HepG2 (cell line): ENCODE data around the gene CDCA5. TPM values are rescaled to one million over a fixed set of nuclear protein-coding genes. Genes with fewer than 3 reads are reported as not detected.

Source experiments
- CBX1 ChIP-seq: IDR thresholded peaks from one replicate; pipeline ENCODE4 v1.6.1; 2016; ENCODE audit warnings: antibody characterized with exemption, low read depth
- CEBPG ChIP-seq: IDR thresholded peaks from 2 replicates; pipeline ENCODE4 v1.6.1; 2016
- HOXD1 ChIP-seq: sonication (generic); formaldehyde crosslinking; IDR thresholded peaks from 2 replicates; pipeline ENCODE4 v1.5.0; 2020; ENCODE audit warnings: missing genetic modification reagents
- JDP2 ChIP-seq: sonication (generic); formaldehyde crosslinking; IDR thresholded peaks from 2 replicates; pipeline ENCODE4 v1.8.1; 2022; ENCODE audit warnings: missing genetic modification reagents, borderline replicate concordance
- KDM5A ChIP-seq: fragments of 200-600 bp; sonication (generic); IDR thresholded peaks from 2 replicates; pipeline ENCODE4 v1.7.0; 2018; ENCODE audit warnings: antibody characterized with exemption, mild to moderate bottlenecking, low read length, borderline replicate concordance
- KMT2A ChIP-seq: sonication (generic); formaldehyde crosslinking; IDR thresholded peaks from 2 replicates; pipeline ENCODE4 v1.4.0; 2020; ENCODE audit warnings: missing genetic modification reagents
- MEIS2 ChIP-seq: sonication (generic); formaldehyde crosslinking; IDR thresholded peaks from 2 replicates; pipeline ENCODE4 v1.9.0; 2021; ENCODE audit warnings: mild to moderate bottlenecking, missing genetic modification reagents
- NFYB ChIP-seq: sonication (generic); formaldehyde crosslinking; IDR thresholded peaks from 2 replicates; pipeline ENCODE4 v1.4.0; 2020; ENCODE audit warnings: missing genetic modification reagents
- NR2C2 ChIP-seq: sonication (generic); formaldehyde crosslinking; IDR thresholded peaks from 2 replicates; pipeline ENCODE4 v1.4.0; 2020; ENCODE audit warnings: missing genetic modification reagents, mild to moderate bottlenecking, moderate library complexity, borderline replicate concordance
- RAD21 ChIP-seq: fragments of 450-650 bp; formaldehyde crosslinking; IDR thresholded peaks from 2 replicates; pipeline ENCODE4 v1.5.0; 2020; ENCODE audit warnings: mild to moderate bottlenecking
- RORA ChIP-seq: sonication (generic); formaldehyde crosslinking; IDR thresholded peaks from 2 replicates; pipeline ENCODE4 v1.5.0; 2020; ENCODE audit warnings: mild to moderate bottlenecking, missing genetic modification reagents, moderate library complexity
- SATB2 ChIP-seq: sonication (generic); formaldehyde crosslinking; IDR thresholded peaks from 2 replicates; pipeline ENCODE4 v1.5.0; 2020; ENCODE audit warnings: missing genetic modification reagents
- TARDBP ChIP-seq: sonication (generic); formaldehyde crosslinking; IDR thresholded peaks from 2 replicates; pipeline ENCODE4 v1.8.0; 2022; ENCODE audit warnings: mild to moderate bottlenecking, missing genetic modification reagents
- TCF7 ChIP-seq: sonication (generic); IDR thresholded peaks from 2 replicates; pipeline ENCODE4 v1.6.1; 2016; ENCODE audit warnings: antibody characterized with exemption, low read depth
- XBP1 ChIP-seq: sonication (generic); formaldehyde crosslinking; IDR thresholded peaks from 2 replicates; pipeline ENCODE4 v1.5.0; 2020; ENCODE audit warnings: missing genetic modification reagents
- ZNF260 ChIP-seq: sonication (generic); formaldehyde crosslinking; IDR thresholded peaks from 2 replicates; pipeline ENCODE4 v1.4.0; 2020; ENCODE audit warnings: missing genetic modification reagents, low read depth, mild to moderate bottlenecking, borderline replicate concordance
- ZNF30 ChIP-seq: sonication (generic); formaldehyde crosslinking; IDR thresholded peaks from 2 replicates; pipeline ENCODE4 v1.5.0; 2020; ENCODE audit warnings: mild to moderate bottlenecking, missing genetic modification reagents
- ZNF317 ChIP-seq: sonication (generic); formaldehyde crosslinking; IDR thresholded peaks from 2 replicates; pipeline ENCODE4 v1.5.0; 2020; ENCODE audit warnings: mild to moderate bottlenecking, missing genetic modification reagents
- ZNF383 ChIP-seq: sonication (generic); formaldehyde crosslinking; IDR thresholded peaks from 2 replicates; pipeline ENCODE4 v1.4.0; 2020; ENCODE audit warnings: missing genetic modification reagents, mild to moderate bottlenecking, borderline replicate concordance
- ZNF607 ChIP-seq: sonication (generic); formaldehyde crosslinking; IDR thresholded peaks from 2 replicates; pipeline ENCODE4 v1.5.1; 2020; ENCODE audit warnings: missing genetic modification reagents, mild to moderate bottlenecking, borderline replicate concordance
- ZNF7 ChIP-seq: IDR thresholded peaks from 2 replicates; pipeline ENCODE4 v1.6.1; 2016; ENCODE audit warnings: missing biosample characterization, missing genetic modification reagents
- ZNF766 ChIP-seq: sonication (generic); formaldehyde crosslinking; IDR thresholded peaks from 2 replicates; pipeline ENCODE4 v1.5.0; 2020; ENCODE audit warnings: missing genetic modification reagents, borderline replicate concordance
- polyA plus RNA-seq, 8 experiments: library from polyadenylated mRNA; depleted of rRNA in 3 of 8; stranded (reverse) in 7 of 8; unstranded in 1 of 8; fragments of >200 nt; fragmentation: Illumina TruSeq in 4 of 8; extraction: Trizol in 4 of 8; gene quantifications; 2 replicates each; pipeline versions ENCODE4 v1.2.1 to v1.2.3, GENCODE V29; 2011 to 2016; ENCODE audit warnings: low read depth in 4 of 8, missing spikeins in 1 of 8, mixed read lengths in 1 of 8; ENCODE audit not compliant: insufficient read depth in 1 of 8
- total RNA-seq, 5 experiments: library from RNA; depleted of rRNA; stranded (reverse); fragments of >200 nt; fragmentation: Illumina TruSeq; extraction: Trizol; gene quantifications; 2 replicates each; pipeline ENCODE4 v1.2.3, GENCODE V29; 2016; ENCODE audit warnings: low read depth in 1 of 5
- TF ChIP-seq, protein P1 (sequence below): sonication (generic); formaldehyde crosslinking; IDR thresholded peaks from 2 replicates; pipeline ENCODE4 v1.5.1; 2020; ENCODE audit warnings: mild to moderate bottlenecking, missing genetic modification reagents, moderate library complexity
- TF ChIP-seq, protein P2 (sequence below): sonication (generic); formaldehyde crosslinking; IDR thresholded peaks from 2 replicates; pipeline ENCODE4 v1.4.0; 2020; ENCODE audit warnings: missing genetic modification reagents, low read depth, mild to moderate bottlenecking, borderline replicate concordance
- TF ChIP-seq, protein P3 (sequence below): sonication (generic); formaldehyde crosslinking; IDR thresholded peaks from 2 replicates; pipeline ENCODE4 v1.8.1; 2023; ENCODE audit warnings: mild to moderate bottlenecking, missing genetic modification reagents

The CDCA5 gene
- total and polyA plus RNA-seq, 2 of the 13 experiments (the other 11 are each of a cell fraction or from before 2014, with no cell fraction given): 13.5 to 50.6 TPM

DNA sequence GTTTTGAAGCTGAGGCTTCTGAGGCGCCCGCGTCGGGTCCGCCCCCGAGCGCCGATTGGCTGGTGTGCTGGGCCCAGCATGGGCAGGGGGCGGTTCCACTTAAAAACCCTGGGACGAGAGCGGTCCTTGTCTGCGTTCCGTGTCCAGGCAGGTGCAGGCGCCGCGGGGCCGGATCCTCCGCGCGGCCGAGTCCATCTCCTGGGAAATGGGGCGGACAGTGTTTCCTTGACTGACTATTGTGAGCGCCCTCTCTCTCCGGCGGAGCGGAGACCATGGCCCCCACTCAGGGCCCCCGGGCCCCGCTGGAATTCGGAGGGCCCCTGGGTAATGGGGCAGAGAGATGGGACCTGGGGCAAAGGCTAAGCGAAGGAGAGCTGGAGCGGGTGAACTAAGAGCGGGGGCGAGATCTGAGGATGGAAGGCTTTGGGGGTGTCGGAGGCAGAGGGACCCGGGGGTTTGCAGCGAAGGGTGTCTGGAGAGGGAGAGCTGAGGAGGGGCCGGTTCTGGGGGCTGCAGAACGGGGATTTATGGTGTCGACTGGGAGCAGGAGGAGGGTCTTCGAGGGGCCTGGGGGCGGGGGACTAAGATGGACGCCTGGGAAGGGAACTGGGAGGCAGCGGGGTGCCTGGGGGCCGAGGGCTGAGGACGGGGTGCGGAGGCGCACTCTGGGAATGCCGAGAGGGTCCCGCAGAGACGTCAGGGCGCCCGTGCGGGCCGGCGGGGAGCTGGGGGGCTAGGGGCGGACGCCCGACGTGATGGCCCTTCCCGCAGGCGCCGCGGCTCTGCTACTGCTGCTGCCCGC, 28.1 kb upstream of the CDCA5 start, which contains the start of gene TM7SF2 (continued):
- TF ChIP-seq ZNF766 (CRISPR knock-in tag) (peak; percentile 77; the same call in 1 of the 2 replicates), MEIS2 (peak; percentile 76; the same call in 1 of the 2 replicates), CBX1 (peak; percentile 77), TCF7 (no peak), SATB2 (CRISPR knock-in tag) (no peak), ZNF317 (peak; percentile 54; the same call in 1 of the 2 replicates), TARDBP (CRISPR knock-in tag) (peak; percentile 57; the same call in 1 of the 2 replicates), ZNF607 (CRISPR knock-in tag) (0 out of 2 replicates have a peak, but pooled peaks have one; percentile 19), KDM5A (peak; percentile 62; the same call in 1 of the 2 replicates), NFYB (peak; percentile 92), ZNF383 (no peak), ZNF30 (CRISPR knock-in tag) (no peak), KMT2A (CRISPR knock-in tag) (no peak), JDP2 (CRISPR knock-in tag) (no peak; the same call in 1 of the 2 replicates), RORA (no peak), NR2C2 (CRISPR knock-in tag) (0 out of 2 replicates have a peak, but pooled peaks have one; percentile 25), ZNF260 (CRISPR knock-in tag) (no peak), HOXD1 (CRISPR knock-in tag) (peak; percentile 58; the same call in 1 of the 2 replicates), ZNF7 (0 out of 2 replicates have a peak, but pooled peaks have one; percentile 5), XBP1 (peak; percentile 21; the same call in 1 of the 2 replicates), CEBPG (CRISPR knock-in tag) (0 out of 2 replicates have a peak, but pooled peaks have one; percentile 11), RAD21 (CRISPR knock-in tag) (no peak)
- TF ChIP-seq, protein P1, sequence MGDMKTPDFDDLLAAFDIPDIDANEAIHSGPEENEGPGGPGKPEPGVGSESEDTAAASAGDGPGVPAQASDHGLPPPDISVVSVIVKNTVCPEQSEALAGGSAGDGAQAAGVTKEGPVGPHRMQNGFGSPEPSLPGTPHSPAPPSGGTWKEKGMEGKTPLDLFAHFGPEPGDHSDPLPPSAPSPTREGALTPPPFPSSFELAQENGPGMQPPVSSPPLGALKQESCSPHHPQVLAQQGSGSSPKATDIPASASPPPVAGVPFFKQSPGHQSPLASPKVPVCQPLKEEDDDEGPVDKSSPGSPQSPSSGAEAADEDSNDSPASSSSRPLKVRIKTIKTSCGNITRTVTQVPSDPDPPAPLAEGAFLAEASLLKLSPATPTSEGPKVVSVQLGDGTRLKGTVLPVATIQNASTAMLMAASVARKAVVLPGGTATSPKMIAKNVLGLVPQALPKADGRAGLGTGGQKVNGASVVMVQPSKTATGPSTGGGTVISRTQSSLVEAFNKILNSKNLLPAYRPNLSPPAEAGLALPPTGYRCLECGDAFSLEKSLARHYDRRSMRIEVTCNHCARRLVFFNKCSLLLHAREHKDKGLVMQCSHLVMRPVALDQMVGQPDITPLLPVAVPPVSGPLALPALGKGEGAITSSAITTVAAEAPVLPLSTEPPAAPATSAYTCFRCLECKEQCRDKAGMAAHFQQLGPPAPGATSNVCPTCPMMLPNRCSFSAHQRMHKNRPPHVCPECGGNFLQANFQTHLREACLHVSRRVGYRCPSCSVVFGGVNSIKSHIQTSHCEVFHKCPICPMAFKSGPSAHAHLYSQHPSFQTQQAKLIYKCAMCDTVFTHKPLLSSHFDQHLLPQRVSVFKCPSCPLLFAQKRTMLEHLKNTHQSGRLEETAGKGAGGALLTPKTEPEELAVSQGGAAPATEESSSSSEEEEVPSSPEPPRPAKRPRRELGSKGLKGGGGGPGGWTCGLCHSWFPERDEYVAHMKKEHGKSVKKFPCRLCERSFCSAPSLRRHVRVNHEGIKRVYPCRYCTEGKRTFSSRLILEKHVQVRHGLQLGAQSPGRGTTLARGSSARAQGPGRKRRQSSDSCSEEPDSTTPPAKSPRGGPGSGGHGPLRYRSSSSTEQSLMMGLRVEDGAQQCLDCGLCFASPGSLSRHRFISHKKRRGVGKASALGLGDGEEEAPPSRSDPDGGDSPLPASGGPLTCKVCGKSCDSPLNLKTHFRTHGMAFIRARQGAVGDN (CRISPR knock-in tag): peak; percentile 50
- TF ChIP-seq, protein P2, sequence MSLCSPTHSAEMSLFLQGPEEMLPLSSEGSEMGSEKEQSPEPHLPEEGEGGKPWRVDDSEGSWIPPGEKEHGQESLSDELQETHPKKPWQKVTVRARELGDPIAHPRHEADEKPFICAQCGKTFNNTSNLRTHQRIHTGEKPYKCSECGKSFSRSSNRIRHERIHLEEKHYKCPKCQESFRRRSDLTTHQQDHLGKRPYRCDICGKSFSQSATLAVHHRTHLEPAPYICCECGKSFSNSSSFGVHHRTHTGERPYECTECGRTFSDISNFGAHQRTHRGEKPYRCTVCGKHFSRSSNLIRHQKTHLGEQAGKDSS (CRISPR knock-in tag): peak; percentile 54; the same call in 1 of the 2 replicates
- TF ChIP-seq, protein P3, sequence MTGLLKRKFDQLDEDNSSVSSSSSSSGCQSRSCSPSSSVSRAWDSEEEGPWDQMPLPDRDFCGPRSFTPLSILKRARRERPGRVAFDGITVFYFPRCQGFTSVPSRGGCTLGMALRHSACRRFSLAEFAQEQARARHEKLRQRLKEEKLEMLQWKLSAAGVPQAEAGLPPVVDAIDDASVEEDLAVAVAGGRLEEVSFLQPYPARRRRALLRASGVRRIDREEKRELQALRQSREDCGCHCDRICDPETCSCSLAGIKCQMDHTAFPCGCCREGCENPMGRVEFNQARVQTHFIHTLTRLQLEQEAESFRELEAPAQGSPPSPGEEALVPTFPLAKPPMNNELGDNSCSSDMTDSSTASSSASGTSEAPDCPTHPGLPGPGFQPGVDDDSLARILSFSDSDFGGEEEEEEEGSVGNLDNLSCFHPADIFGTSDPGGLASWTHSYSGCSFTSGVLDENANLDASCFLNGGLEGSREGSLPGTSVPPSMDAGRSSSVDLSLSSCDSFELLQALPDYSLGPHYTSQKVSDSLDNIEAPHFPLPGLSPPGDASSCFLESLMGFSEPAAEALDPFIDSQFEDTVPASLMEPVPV: peak; percentile 75
